ENCODE measurements around the gene LUC7L2.

The LUC7L2 gene

GRCh38 chr7:139407555-139407954, 47.9 kb downstream of the LUC7L2 start:
- no peak for TF ChIP-seq TAF1 (IDR thresholded peaks at IDR 0.05; ENCODE audit: borderline replicate concordance, insufficient read depth, low read length)
- TF ChIP-seq REST (IDR thresholded peaks at IDR 0.05; ENCODE audit: insufficient read depth in 1 of 2, low read depth in 2 of 2, low read length in 2 of 2) = no peak
- no peak for TF ChIP-seq FOXP2 (optimal IDR thresholded peaks at IDR 0.05; ENCODE audit: borderline replicate concordance, extremely low read depth, extremely low read length, insufficient read depth)
- no peak for TF ChIP-seq SIN3A (IDR thresholded peaks at IDR 0.05; ENCODE audit: borderline replicate concordance, insufficient read depth, low read length)
- no peak for TF ChIP-seq POLR2AphosphoS5 (IDR thresholded peaks at IDR 0.05; ENCODE audit: low read depth, low read length)

GRCh38 chr7:139416405-139416804, 56.7 kb downstream of the LUC7L2 start:
- no peak for TF ChIP-seq REST (IDR thresholded peaks at IDR 0.05; ENCODE audit: insufficient read depth in 1 of 2, low read depth in 2 of 2, low read length in 2 of 2)
- TF ChIP-seq POLR2AphosphoS5 (IDR thresholded peaks at IDR 0.05; ENCODE audit: low read depth, low read length) = no peak
- TF ChIP-seq TAF1 (IDR thresholded peaks at IDR 0.05; ENCODE audit: borderline replicate concordance, insufficient read depth, low read length) = no peak
- TF ChIP-seq FOXP2 (optimal IDR thresholded peaks at IDR 0.05; ENCODE audit: borderline replicate concordance, extremely low read depth, extremely low read length, insufficient read depth) = no peak
- no peak for TF ChIP-seq SIN3A (IDR thresholded peaks at IDR 0.05; ENCODE audit: borderline replicate concordance, insufficient read depth, low read length)

- no peak for TF ChIP-seq SIN3A (IDR thresholded peaks at IDR 0.05; ENCODE audit: borderline replicate concordance, insufficient read depth, low read length)
- TF ChIP-seq REST (IDR thresholded peaks at IDR 0.05; ENCODE audit: insufficient read depth in 1 of 2, low read depth in 2 of 2, low read length in 2 of 2) = no peak
- TF ChIP-seq TAF1 (IDR thresholded peaks at IDR 0.05; ENCODE audit: borderline replicate concordance, insufficient read depth, low read length) = no peak
- TF ChIP-seq POLR2AphosphoS5 (IDR thresholded peaks at IDR 0.05; ENCODE audit: low read depth, low read length) = no peak
- TF ChIP-seq FOXP2 (optimal IDR thresholded peaks at IDR 0.05; ENCODE audit: borderline replicate concordance, extremely low read depth, extremely low read length, insufficient read depth) = no peak
Observed at GRCh38 chr7:139417478-139417877, 57.8 kb downstream of the LUC7L2 start.

- TF ChIP-seq TAF1 (IDR thresholded peaks at IDR 0.05; ENCODE audit: borderline replicate concordance, insufficient read depth, low read length) (no peak), REST (IDR thresholded peaks at IDR 0.05; ENCODE audit: insufficient read depth in 1 of 2, low read depth in 2 of 2, low read length in 2 of 2) (no peak), POLR2AphosphoS5 (IDR thresholded peaks at IDR 0.05; ENCODE audit: low read depth, low read length) (no peak), FOXP2 (optimal IDR thresholded peaks at IDR 0.05; ENCODE audit: borderline replicate concordance, extremely low read depth, extremely low read length, insufficient read depth) (no peak), SIN3A (IDR thresholded peaks at IDR 0.05; ENCODE audit: borderline replicate concordance, insufficient read depth, low read length) (no peak)
Observed at GRCh38 chr7:139421123-139421522, 61.4 kb downstream of the LUC7L2 start.

GRCh38 chr7:139422126-139422525, 62.4 kb downstream of the LUC7L2 start:
- TF ChIP-seq REST (IDR thresholded peaks at IDR 0.05; ENCODE audit: insufficient read depth in 1 of 2, low read depth in 2 of 2, low read length in 2 of 2) (no peak), TAF1 (IDR thresholded peaks at IDR 0.05; ENCODE audit: borderline replicate concordance, insufficient read depth, low read length) (no peak), POLR2AphosphoS5 (IDR thresholded peaks at IDR 0.05; ENCODE audit: low read depth, low read length) (no peak), SIN3A (IDR thresholded peaks at IDR 0.05; ENCODE audit: borderline replicate concordance, insufficient read depth, low read length) (no peak), FOXP2 (optimal IDR thresholded peaks at IDR 0.05; ENCODE audit: borderline replicate concordance, extremely low read depth, extremely low read length, insufficient read depth) (no peak)
